ENCODE data around the gene JMJD1C. TPM values are rescaled to one million over a fixed set of nuclear protein-coding genes. Genes with fewer than 3 reads are reported as not detected.

JMJD1C gene, protein sequence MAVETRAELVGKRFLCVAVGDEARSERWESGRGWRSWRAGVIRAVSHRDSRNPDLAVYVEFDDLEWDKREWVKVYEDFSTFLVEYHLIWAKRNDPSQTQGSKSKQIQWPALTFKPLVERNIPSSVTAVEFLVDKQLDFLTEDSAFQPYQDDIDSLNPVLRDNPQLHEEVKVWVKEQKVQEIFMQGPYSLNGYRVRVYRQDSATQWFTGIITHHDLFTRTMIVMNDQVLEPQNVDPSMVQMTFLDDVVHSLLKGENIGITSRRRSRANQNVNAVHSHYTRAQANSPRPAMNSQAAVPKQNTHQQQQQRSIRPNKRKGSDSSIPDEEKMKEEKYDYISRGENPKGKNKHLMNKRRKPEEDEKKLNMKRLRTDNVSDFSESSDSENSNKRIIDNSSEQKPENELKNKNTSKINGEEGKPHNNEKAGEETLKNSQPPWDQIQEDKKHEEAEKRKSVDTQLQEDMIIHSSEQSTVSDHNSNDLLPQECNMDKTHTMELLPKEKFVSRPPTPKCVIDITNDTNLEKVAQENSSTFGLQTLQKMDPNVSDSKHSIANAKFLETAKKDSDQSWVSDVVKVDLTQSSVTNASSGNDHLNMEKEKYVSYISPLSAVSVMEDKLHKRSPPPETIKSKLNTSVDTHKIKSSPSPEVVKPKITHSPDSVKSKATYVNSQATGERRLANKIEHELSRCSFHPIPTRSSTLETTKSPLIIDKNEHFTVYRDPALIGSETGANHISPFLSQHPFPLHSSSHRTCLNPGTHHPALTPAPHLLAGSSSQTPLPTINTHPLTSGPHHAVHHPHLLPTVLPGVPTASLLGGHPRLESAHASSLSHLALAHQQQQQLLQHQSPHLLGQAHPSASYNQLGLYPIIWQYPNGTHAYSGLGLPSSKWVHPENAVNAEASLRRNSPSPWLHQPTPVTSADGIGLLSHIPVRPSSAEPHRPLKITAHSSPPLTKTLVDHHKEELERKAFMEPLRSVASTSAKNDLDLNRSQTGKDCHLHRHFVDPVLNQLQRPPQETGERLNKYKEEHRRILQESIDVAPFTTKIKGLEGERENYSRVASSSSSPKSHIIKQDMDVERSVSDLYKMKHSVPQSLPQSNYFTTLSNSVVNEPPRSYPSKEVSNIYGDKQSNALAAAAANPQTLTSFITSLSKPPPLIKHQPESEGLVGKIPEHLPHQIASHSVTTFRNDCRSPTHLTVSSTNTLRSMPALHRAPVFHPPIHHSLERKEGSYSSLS (N-terminal part only)
- 97.8 and 144 TPM in 2 replicates for total RNA-seq

DNA sequence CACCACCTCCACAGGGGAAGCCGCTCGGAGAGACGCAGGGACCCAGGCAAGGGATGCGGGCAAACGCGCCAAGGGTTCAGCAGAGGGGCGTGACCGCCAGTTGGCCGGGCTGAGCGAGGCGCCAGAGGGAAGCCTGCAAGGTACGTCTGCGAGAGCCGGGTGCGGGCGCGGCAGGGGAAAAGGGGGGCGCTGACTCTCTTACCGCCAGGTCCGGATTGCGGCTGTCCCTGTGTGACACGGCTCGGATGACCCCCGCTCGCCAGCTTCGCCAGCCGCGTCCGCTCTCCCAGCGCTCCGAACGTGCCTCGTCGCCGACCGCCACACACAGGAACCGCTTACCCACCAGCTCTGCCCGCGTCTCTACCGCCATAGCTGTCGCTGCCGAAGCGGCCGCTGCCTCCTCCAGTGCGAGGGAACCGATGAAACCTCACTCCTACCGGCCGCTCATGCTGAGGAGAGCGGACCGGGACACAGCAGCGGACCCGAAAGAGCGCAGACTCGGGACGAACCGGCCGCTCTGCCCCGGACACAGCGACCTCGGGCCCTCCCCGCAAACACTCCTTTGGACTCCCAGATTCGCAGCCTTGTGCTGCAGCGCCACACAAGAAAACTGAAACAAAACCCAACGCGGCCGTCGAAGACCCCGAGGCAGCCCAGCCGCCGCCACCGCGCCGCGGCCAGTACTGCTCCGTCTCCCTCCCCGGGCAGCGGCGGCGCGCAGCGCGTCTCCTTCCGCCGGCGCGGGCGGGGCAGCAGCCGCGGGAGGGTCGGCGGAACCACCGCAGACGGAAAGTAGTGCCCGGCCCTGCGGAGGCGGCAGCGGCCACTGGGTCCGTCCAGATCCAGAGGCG is at the start of gene JMJD1C:
Gene JMJD1C (minus strand): TSS at position 685 of the 851 bp plus-strand sequence. CDS start 315 bp downstream, at position 370.

DNA sequence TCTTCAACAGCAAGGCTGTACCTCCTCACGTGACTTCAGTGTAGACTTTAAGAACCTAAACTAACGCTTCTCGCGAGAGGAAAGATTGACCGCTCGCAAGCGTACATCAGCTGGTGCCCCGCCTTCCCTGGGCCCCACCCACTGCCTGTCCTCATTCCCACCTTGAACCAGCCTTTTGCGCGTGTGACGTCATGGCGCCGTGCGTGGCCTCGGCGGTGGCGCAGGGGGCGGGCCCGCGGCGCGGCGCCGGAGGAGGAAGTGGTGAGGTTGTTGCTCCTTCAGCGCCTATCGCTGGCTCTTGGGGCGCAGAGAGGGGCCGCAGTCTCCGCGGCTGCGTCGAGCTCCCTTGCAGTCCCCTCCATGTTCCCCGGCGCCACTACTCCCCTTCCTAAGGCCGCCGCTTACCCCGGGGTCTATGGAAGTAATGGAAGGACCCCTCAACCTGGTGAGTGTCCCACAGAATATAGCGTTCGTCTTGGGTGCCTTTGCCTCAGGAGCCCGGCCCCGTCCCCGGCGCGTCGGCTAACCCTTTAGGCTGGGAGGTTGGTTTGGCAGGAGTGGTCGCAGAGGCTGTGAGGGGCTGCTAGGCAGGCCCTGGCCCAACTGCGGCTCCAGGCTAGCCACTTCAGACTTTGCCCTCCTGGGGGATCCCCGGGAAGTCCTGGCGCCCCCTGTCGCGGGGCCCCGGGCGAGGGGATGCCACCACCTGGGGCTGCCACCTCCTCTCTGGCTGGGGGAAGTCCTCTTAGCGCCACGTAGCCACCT is 332.5 kb downstream of the JMJD1C start, which contains the start of gene NRBF2:
Gene NRBF2 (plus strand): TSS at position 273 of the 765 bp plus-strand sequence. CDS start 143 bp downstream, at position 416.

Small RNA genes lying within 50 kb of the gene (small RNA-seq; reads per million reads assigned to genes)
- gene AC022022.1 (ENCODE audit: low replicate concordance) (not detected), gene MIR1296 (ENCODE audit: low replicate concordance) (2.2 reads per million, percentile 71 among the genes with 10 or more reads in this experiment)

Other genes starting within 250 kb of the JMJD1C start
- 34.1 and 93.5 TPM in 2 replicates for gene REEP3, start 55.4 kb upstream of the JMJD1C start, total RNA-seq

All from placental pericyte (primary cell).